ENCODE data around the gene OR3A3.

OR3A3 gene

DNA sequence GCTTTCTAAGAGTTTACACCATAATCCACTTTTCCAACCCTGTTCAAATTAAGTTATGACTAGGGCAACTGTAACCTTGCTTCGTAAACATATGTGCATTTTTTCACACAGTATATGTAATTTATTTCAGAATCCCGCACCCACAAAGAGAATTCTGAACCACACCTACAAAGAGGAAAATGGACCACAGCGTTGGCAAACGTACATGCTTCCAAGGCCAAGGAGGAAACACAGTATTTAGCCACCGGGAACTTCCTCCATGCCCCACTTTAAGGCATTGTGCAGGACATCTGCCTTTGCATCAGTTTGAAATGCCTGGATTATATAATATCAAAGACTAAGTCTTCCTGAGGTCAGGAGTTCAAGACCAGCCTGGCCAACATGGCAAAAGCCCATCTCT lies 58.4 kb downstream of the OR3A3 start:
- H3K27me3 ChIP-seq (replicated peaks; ENCODE audit: control insufficient read depth, insufficient read depth, low read length) = no peaks in the 10 kb centered on the region
- H3K36me3 ChIP-seq (ENCODE audit: control insufficient read depth, insufficient read depth, low read length) = no peaks in the 10 kb centered on the region
- no peak overlapping the region for H3K4me3 ChIP-seq (replicated peaks; ENCODE audit: low read depth, low read length)
- DNase-seq (ENCODE audit: extremely low read depth, insufficient read length) = no peak
- TF ChIP-seq, protein P1, sequence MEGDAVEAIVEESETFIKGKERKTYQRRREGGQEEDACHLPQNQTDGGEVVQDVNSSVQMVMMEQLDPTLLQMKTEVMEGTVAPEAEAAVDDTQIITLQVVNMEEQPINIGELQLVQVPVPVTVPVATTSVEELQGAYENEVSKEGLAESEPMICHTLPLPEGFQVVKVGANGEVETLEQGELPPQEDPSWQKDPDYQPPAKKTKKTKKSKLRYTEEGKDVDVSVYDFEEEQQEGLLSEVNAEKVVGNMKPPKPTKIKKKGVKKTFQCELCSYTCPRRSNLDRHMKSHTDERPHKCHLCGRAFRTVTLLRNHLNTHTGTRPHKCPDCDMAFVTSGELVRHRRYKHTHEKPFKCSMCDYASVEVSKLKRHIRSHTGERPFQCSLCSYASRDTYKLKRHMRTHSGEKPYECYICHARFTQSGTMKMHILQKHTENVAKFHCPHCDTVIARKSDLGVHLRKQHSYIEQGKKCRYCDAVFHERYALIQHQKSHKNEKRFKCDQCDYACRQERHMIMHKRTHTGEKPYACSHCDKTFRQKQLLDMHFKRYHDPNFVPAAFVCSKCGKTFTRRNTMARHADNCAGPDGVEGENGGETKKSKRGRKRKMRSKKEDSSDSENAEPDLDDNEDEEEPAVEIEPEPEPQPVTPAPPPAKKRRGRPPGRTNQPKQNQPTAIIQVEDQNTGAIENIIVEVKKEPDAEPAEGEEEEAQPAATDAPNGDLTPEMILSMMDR (IDR thresholded peaks at IDR 0.05; ENCODE audit: insufficient read depth, low read length, poor library complexity, severe bottlenecking) = no peak

DNA sequence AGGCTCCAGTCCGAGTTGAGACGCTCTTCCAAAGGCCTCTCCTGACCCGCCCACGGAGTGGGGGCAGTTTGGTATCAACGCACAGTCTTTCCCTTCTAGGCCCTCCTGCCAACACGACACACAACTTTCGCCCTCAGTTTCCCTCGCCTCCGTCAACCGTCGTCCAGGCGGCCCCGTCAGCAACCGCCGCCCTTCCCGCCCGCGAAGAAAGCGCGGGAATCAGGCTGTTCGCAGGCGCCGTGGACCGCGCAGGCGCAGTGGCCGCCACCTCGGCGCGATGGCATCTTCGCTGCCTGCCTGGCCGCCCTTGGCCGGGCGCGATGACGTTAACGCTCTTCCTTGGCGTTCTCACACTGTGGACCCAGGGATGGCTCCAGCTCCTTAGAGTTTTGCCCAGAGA lies 60.4 kb downstream of the OR3A3 start, which contains the start of gene SPATA22:
Gene SPATA22 (minus strand): TSS at position 221 of the 400 bp plus-strand sequence. CDS start 2,494 bp downstream, outside the sequence.
- no peaks in the 10 kb centered on the region for H3K27me3 ChIP-seq (replicated peaks; ENCODE audit: control insufficient read depth, insufficient read depth, low read length)
- H3K4me3 ChIP-seq (replicated peaks; ENCODE audit: low read depth, low read length) = no peak within 1 kb of the TSS
- TF ChIP-seq, protein P1 (IDR thresholded peaks at IDR 0.05; ENCODE audit: insufficient read depth, low read length, poor library complexity, severe bottlenecking) = no peak
- no peak for DNase-seq (ENCODE audit: extremely low read depth, insufficient read length)
- no peaks in the 10 kb centered on the region for H3K36me3 ChIP-seq (ENCODE audit: control insufficient read depth, insufficient read depth, low read length)

DNA sequence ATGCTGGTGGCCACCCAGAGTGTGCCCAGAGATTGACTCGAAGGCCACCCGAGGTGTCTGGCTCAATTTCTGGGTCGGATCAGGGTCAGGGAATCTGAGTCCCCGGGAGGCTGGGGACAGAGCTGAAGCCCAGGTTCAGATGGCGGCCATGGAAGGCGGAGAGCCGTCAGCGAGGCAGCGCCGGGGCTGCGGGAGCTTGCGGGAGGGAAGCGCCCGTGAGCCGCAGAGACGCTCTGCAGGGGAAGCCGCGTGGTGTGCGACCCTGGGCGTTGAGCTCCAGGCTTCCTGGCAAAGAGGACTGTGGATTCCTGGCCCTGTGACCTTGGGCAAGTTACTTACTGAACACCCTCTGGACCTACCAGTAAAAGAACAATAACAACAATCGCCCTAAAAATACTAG lies 61.0 kb downstream of the OR3A3 start:
- H3K36me3 ChIP-seq (ENCODE audit: control insufficient read depth, insufficient read depth, low read length) = no peaks in the 10 kb centered on the region
- no peaks in the 10 kb centered on the region for H3K27me3 ChIP-seq (replicated peaks; ENCODE audit: control insufficient read depth, insufficient read depth, low read length)
- no peak for DNase-seq (ENCODE audit: extremely low read depth, insufficient read length)
- no peak overlapping the region for H3K4me3 ChIP-seq (replicated peaks; ENCODE audit: low read depth, low read length)
- TF ChIP-seq, protein P1 (IDR thresholded peaks at IDR 0.05; ENCODE audit: insufficient read depth, low read length, poor library complexity, severe bottlenecking) = no peak

All from GM06990 (cell line).